ENCODE results near the gene TSSK1B.

DNA sequence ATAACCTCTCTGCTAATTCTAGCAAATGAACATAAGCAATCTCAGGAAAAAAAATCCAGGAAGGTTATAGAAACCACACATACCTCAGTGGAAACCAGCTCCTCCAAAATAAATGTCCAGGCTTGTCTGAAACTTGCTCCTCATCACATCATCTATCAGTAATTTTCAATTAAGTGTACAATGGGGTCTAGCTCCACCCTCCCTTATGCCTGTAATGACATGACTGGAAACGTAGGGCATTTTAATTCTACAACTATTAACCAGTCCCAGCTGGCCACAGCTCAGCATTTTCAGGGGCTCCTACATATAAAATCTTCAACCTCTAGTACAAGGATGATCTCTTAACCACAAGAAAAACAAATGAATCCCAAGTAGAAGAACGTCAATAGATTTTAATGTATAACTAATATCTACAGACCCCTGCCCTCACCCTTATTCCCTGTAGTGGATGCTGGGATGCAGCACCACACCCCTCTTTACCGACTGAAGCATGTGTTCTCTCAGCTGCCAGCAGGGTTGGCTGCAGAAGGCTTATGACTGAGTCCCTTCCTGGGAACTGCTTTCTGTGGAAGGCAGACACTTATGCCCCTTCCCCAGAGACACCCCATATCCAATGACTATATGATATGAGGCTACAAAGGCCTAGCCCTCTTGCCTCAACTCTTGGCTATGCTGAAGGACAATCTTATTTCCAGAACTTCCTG, 6.8 kb downstream of the TSSK1B start:
- TF ChIP-seq, protein P1, sequence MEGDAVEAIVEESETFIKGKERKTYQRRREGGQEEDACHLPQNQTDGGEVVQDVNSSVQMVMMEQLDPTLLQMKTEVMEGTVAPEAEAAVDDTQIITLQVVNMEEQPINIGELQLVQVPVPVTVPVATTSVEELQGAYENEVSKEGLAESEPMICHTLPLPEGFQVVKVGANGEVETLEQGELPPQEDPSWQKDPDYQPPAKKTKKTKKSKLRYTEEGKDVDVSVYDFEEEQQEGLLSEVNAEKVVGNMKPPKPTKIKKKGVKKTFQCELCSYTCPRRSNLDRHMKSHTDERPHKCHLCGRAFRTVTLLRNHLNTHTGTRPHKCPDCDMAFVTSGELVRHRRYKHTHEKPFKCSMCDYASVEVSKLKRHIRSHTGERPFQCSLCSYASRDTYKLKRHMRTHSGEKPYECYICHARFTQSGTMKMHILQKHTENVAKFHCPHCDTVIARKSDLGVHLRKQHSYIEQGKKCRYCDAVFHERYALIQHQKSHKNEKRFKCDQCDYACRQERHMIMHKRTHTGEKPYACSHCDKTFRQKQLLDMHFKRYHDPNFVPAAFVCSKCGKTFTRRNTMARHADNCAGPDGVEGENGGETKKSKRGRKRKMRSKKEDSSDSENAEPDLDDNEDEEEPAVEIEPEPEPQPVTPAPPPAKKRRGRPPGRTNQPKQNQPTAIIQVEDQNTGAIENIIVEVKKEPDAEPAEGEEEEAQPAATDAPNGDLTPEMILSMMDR (IDR thresholded peaks at IDR 0.05), result no peak
- TF ChIP-seq ZFX (IDR thresholded peaks at IDR 0.05; ENCODE audit: borderline replicate concordance), result no peak
